GM19240 (cell line): Measurements from ENCODE around the gene SNX2.
"Not testable (repeated sequence)": the region's sequence is repeated elsewhere in the genome, so short reads cannot be mapped to it uniquely, and the experiment has no call there.

ENCODE experiments used
- DNase-seq: peaks from one replicate; pipeline ENCODE4 v3.0.0; 2011; ENCODE audit warnings: low spot score; ENCODE audit not compliant: insufficient read length

SNX2 gene

GRCh38 chr5:122774861-122775549, at the start of gene SNX2:
SNX2 (plus strand) TSS chr5:122775080; CDS start chr5:122775104, 24 bp downstream.
- peak; percentile 52 for DNase-seq

- no peak for DNase-seq
Measured at GRCh38 chr5:122727112-122727541, 47.8 kb upstream of the SNX2 start.

GRCh38 chr5:122730037-122730436, 44.8 kb upstream of the SNX2 start:
- DNase-seq = no peak

- no peak for DNase-seq
Measured at GRCh38 chr5:122730456-122730855, 44.4 kb upstream of the SNX2 start.

GRCh38 chr5:122736086-122736845, 38.6 kb upstream of the SNX2 start:
- no peak for DNase-seq

- DNase-seq = no peak
Measured at GRCh38 chr5:122738088-122738487, 36.8 kb upstream of the SNX2 start.

- no peak for DNase-seq
Measured at GRCh38 chr5:122741681-122742080, 33.2 kb upstream of the SNX2 start.

GRCh38 chr5:122743261-122743660, 31.6 kb upstream of the SNX2 start:
- no peak for DNase-seq

- no peak for DNase-seq
Measured at GRCh38 chr5:122745597-122745996, 29.3 kb upstream of the SNX2 start.

- no peak for DNase-seq
Measured at GRCh38 chr5:122749886-122750285, 25.0 kb upstream of the SNX2 start.

- DNase-seq = no peak
Measured at GRCh38 chr5:122751293-122751782, 23.5 kb upstream of the SNX2 start.

- DNase-seq = no peak
Measured at GRCh38 chr5:122753500-122753899, 21.4 kb upstream of the SNX2 start.

GRCh38 chr5:122755783-122756182, 19.1 kb upstream of the SNX2 start:
- no peak for DNase-seq

GRCh38 chr5:122756264-122756911, 18.5 kb upstream of the SNX2 start:
- no peak for DNase-seq

GRCh38 chr5:122757285-122757684, 17.6 kb upstream of the SNX2 start:
- no peak for DNase-seq

- no peak for DNase-seq
Measured at GRCh38 chr5:122759241-122760070, 15.4 kb upstream of the SNX2 start.

- no peak for DNase-seq
Measured at GRCh38 chr5:122760236-122760635, 14.6 kb upstream of the SNX2 start.

GRCh38 chr5:122761115-122761514, 13.8 kb upstream of the SNX2 start:
- no peak for DNase-seq

GRCh38 chr5:122761896-122762295, 13.0 kb upstream of the SNX2 start:
- not testable (repeated sequence) for DNase-seq

- DNase-seq = no peak
Measured at GRCh38 chr5:122766130-122766529, 8.8 kb upstream of the SNX2 start.

GRCh38 chr5:122770477-122770876, 4.4 kb upstream of the SNX2 start:
- DNase-seq = no peak
